IMR-90 (cell line): ENCODE results near the gene MUCL3. TPM values are rescaled to one million over a fixed set of nuclear protein-coding genes. Genes with fewer than 3 reads are reported as not detected.

Experiments
- ATAC-seq: fragments of 200-7000 bp; cut with Tn5 transposase; 2 replicates; pipeline ENCODE4 v1.9.1; 2020; ENCODE audit warnings: low read depth, mild to moderate bottlenecking, moderate library complexity
- BruUV-seq: library from RNA; stranded (reverse); fragments of 400-500 nt; replicated peaks from 2 replicates; lab custom pipeline; 2021; lab: Mats Ljungman, UMichigan
- CTCF ChIA-PET: fragments of 300-600 bp; formaldehyde crosslinking; extraction: SDS; loops from one replicate; lab custom pipeline; 2021; ENCODE audit warnings: antibody characterized with exemption; lab: Yijun Ruan, JAX
- POLR2A ChIA-PET: fragments of 300-600 bp; sonication (Branson Sonifier 250); formaldehyde crosslinking; loops from one replicate; lab custom pipeline; 2022; ENCODE audit warnings: antibody characterized with exemption; ENCODE audit not compliant: unreplicated experiment; lab: Charles Lee
- DNase-seq: peaks from one replicate; pipeline ENCODE4 v3.0.0; 2013
- H2AFZ ChIP-seq: replicated peaks from 2 replicates; pipeline ENCODE3; 2013; ENCODE audit warnings: low read length, mild to moderate bottlenecking; ENCODE audit not compliant: poor library complexity
- H2AK5ac ChIP-seq: 2 replicates; pipeline ENCODE4 v1.6.1; 2013; ENCODE audit warnings: low read depth, low read length, inconsistent platforms
- H2AK9ac ChIP-seq: replicated peaks from 2 replicates; pipeline ENCODE3; 2013; ENCODE audit warnings: mild to moderate bottlenecking, low read depth, low read length, moderate library complexity; ENCODE audit not compliant: poor library complexity
- H2BK120ac ChIP-seq: 2 replicates; pipeline ENCODE4 v1.6.1; 2013; ENCODE audit warnings: low read depth, low read length, inconsistent platforms
- H2BK15ac ChIP-seq: 3 replicates; pipeline ENCODE4 v1.6.1; 2013; ENCODE audit warnings: low read depth, low read length, inconsistent platforms
- H2BK20ac ChIP-seq: 2 replicates; pipeline ENCODE4 v1.6.1; 2013; ENCODE audit warnings: low read depth, mild to moderate bottlenecking, inconsistent platforms, low read length, moderate library complexity
- H2BK5ac ChIP-seq: 2 replicates; pipeline ENCODE4 v1.6.1; 2013; ENCODE audit warnings: mild to moderate bottlenecking, low read depth, low read length, inconsistent platforms; ENCODE audit not compliant: poor library complexity, severe bottlenecking
- H3K14ac ChIP-seq: replicated peaks from 2 replicates; pipeline ENCODE4 v1.6.1; 2013; ENCODE audit warnings: low read depth, low read length, inconsistent platforms
- H3K18ac ChIP-seq: 2 replicates; pipeline ENCODE4 v1.6.1; 2013; ENCODE audit warnings: low read depth, low read length, control low read depth
- H3K23ac ChIP-seq: 2 replicates; pipeline ENCODE4 v1.6.1; 2013; ENCODE audit warnings: low read depth, low read length, inconsistent platforms
- H3K27ac ChIP-seq: 2 replicates; pipeline ENCODE4 v1.5.1; 2013; ENCODE audit warnings: mild to moderate bottlenecking, control low read depth, low read length; ENCODE audit not compliant: insufficient read depth
- H3K27me3 ChIP-seq: 2 replicates; pipeline ENCODE4 v1.6.1; 2013; ENCODE audit warnings: low read length; ENCODE audit not compliant: control insufficient read depth, insufficient read depth
- H3K36me3 ChIP-seq: 2 replicates; pipeline ENCODE4 v1.6.1; 2013; ENCODE audit warnings: low read length, mixed read lengths; ENCODE audit not compliant: control insufficient read depth, insufficient read depth
- H3K4ac ChIP-seq: 2 replicates; pipeline ENCODE4 v1.6.1; 2013; ENCODE audit warnings: low read depth, low read length, inconsistent platforms
- H3K4me1 ChIP-seq: 2 replicates; pipeline ENCODE4 v1.6.1; 2013; ENCODE audit warnings: low read length, mixed read lengths; ENCODE audit not compliant: control insufficient read depth, insufficient read depth
- H3K4me2 ChIP-seq: 2 replicates; pipeline ENCODE4 v1.6.1; 2013; ENCODE audit warnings: low read depth, mild to moderate bottlenecking, control low read depth, low read length, moderate library complexity
- H3K4me3 ChIP-seq: 2 replicates; pipeline ENCODE4 v1.5.1; 2013; ENCODE audit warnings: low read depth, mild to moderate bottlenecking, control low read depth, low read length, moderate library complexity; ENCODE audit not compliant: insufficient read depth
- H3K56ac ChIP-seq: 2 replicates; pipeline ENCODE4 v1.6.1; 2013; ENCODE audit warnings: low read length, inconsistent platforms; ENCODE audit not compliant: insufficient read depth; ENCODE audit errors: extremely low read depth
- H3K79me1 ChIP-seq, 2 experiments: 2 replicates each; pipeline ENCODE4 v1.6.1; 2013; ENCODE audit warnings: low read length in 2 of 2, inconsistent platforms in 1 of 2, low read depth in 1 of 2
- H3K9ac ChIP-seq: 2 replicates; pipeline ENCODE4 v1.6.1; 2013; ENCODE audit warnings: low read depth, low read length, control low read depth
- H3K9me1 ChIP-seq: 2 replicates; pipeline ENCODE4 v1.6.1; 2013; ENCODE audit warnings: low read length, inconsistent platforms; ENCODE audit not compliant: insufficient read depth
- H3K9me3 ChIP-seq: 2 replicates; pipeline ENCODE4 v1.6.1; 2013; ENCODE audit warnings: low read length; ENCODE audit not compliant: control insufficient read depth, insufficient read depth
- H4K20me1 ChIP-seq: 2 replicates; pipeline ENCODE4 v1.6.1; 2013; ENCODE audit warnings: low read length, inconsistent platforms; ENCODE audit not compliant: insufficient read depth
- H4K5ac ChIP-seq: 2 replicates; pipeline ENCODE4 v1.6.1; 2013; ENCODE audit warnings: mild to moderate bottlenecking, low read depth, low read length, control low read depth
- H4K8ac ChIP-seq, 2 experiments: 2 replicates each; pipeline ENCODE4 v1.6.1; 2013; ENCODE audit warnings: low read depth in 2 of 2, low read length in 2 of 2, control low read depth in 1 of 2, inconsistent platforms in 1 of 2
- H4K91ac ChIP-seq: 2 replicates; pipeline ENCODE4 v1.6.1; 2013; ENCODE audit warnings: low read depth, low read length, inconsistent platforms; ENCODE audit not compliant: insufficient read depth
- BHLHE40 ChIP-seq: fragments of 150-350 bp; IDR thresholded peaks from 2 replicates; pipeline ENCODE4 v1.6.1; 2016; ENCODE audit warnings: mild to moderate bottlenecking, low read depth, low read length
- CEBPB ChIP-seq: IDR thresholded peaks from 2 replicates; pipeline ENCODE4 v1.6.1; 2012; ENCODE audit warnings: low read depth, low read length, improper control_type of control experiment
- CHD1 ChIP-seq: IDR thresholded peaks from 2 replicates; pipeline ENCODE4 v1.6.1; 2012; ENCODE audit warnings: low read depth, low read length, improper control_type of control experiment
- CTCF ChIP-seq: conservative IDR thresholded peaks from 2 replicates; pipeline ENCODE4 v1.5.1; 2012; ENCODE audit warnings: mild to moderate bottlenecking, low read depth, low read length, improper control_type of control experiment
- ELK1 ChIP-seq: fragments of 150-350 bp; IDR thresholded peaks from 2 replicates; pipeline ENCODE4 v1.6.1; 2016; ENCODE audit warnings: low read depth, mild to moderate bottlenecking, low read length, moderate library complexity, borderline replicate concordance
- MAFK ChIP-seq: IDR thresholded peaks from 2 replicates; pipeline ENCODE4 v1.6.1; 2012; ENCODE audit warnings: low read depth, low read length, improper control_type of control experiment
- MAZ ChIP-seq: IDR thresholded peaks from 2 replicates; pipeline ENCODE4 v1.6.1; 2012; ENCODE audit warnings: low read depth, mild to moderate bottlenecking, low read length, improper control_type of control experiment, moderate library complexity, borderline replicate concordance
- MXI1 ChIP-seq: IDR thresholded peaks from 2 replicates; pipeline ENCODE4 v1.6.1; 2012; ENCODE audit warnings: low read depth, mild to moderate bottlenecking, low read length, moderate library complexity, borderline replicate concordance
- POLR2A ChIP-seq: IDR thresholded peaks from 2 replicates; pipeline ENCODE4 v1.6.1; 2012; ENCODE audit warnings: mild to moderate bottlenecking, low read depth, low read length
- RAD21 ChIP-seq: IDR thresholded peaks from 2 replicates; pipeline ENCODE4 v1.6.1; 2012; ENCODE audit warnings: low read length, improper control_type of control experiment
- RCOR1 ChIP-seq: IDR thresholded peaks from 2 replicates; pipeline ENCODE4 v1.6.1; 2012; ENCODE audit warnings: mild to moderate bottlenecking, low read length, improper control_type of control experiment; ENCODE audit not compliant: insufficient replicate concordance
- RFX5 ChIP-seq: IDR thresholded peaks from 2 replicates; pipeline ENCODE4 v1.8.0; 2012; ENCODE audit warnings: low read depth, mild to moderate bottlenecking, low read length, moderate library complexity
- SMC3 ChIP-seq: fragments of 150-350 bp; IDR thresholded peaks from 2 replicates; pipeline ENCODE4 v1.6.1; 2016; ENCODE audit warnings: low read depth, mild to moderate bottlenecking, antibody characterized with exemption, low read length, moderate library complexity
- USF2 ChIP-seq: fragments of 150-350 bp; IDR thresholded peaks from 2 replicates; pipeline ENCODE4 v1.6.1; 2017; ENCODE audit warnings: mild to moderate bottlenecking, antibody characterized with exemption, low read length, low read depth
- WGBS, 2 experiments: methylation state at CpG; one replicate each; pipeline versions ENCODE4 v1.1.5 to v1.1.7; 2013; ENCODE audit warnings: missing lambda C conversion rate in 2 of 2; ENCODE audit not compliant: insufficient read length in 1 of 2; ENCODE audit errors: extremely low coverage in 2 of 2; 5-methylcytosine and 5-hydroxymethylcytosine counted together
- dilution Hi-C: fragments of 300-500 bp; cut with HindIII; formaldehyde crosslinking; loops from one replicate; pipeline ENCODE4 v1.14.3; 2018; ENCODE audit warnings: low sequenced_read_pairs; ENCODE audit not compliant: unreplicated experiment
- in situ Hi-C: fragments of 300-500 bp; cut with MboI; formaldehyde crosslinking; loops from 3 replicates; pipeline ENCODE4 v1.14.3; 2019; ENCODE audit warnings: low sequenced_read_pairs, inconsistent platforms, mixed read lengths
- intact Hi-C: fragments of 100-400 bp; cut with micrococcal nuclease; formaldehyde crosslinking; loops from 2 replicates; pipeline ENCODE4 v1.10.0; 2022
- polyA plus RNA-seq, 3 experiments: library from polyadenylated mRNA; depleted of rRNA; stranded (reverse); fragments of >200 nt; gene quantifications; 2 replicates each; pipeline ENCODE4 v1.2.3, GENCODE V29; 2012; ENCODE audit warnings: low replicate concordance in 1 of 3
- total RNA-seq: library from RNA; depleted of rRNA; stranded (reverse); fragments of >200 nt; gene quantifications from 2 replicates; pipeline ENCODE4 v1.2.3, GENCODE V29; 2012

MUCL3 gene
- total and polyA plus RNA-seq, 2 of the 4 experiments (the other 2 are of a cell fraction) = not detected

- no TSS peak for BruUV-seq
- no peak within 1 kb of the TSS for H2BK120ac ChIP-seq
- WGBS, 2 experiments = no CpG with 5 or more reads among the region's 7 CpGs
- no peak within 1 kb of the TSS for H3K14ac ChIP-seq
- no peaks in the 10 kb centered on the region for H3K9me1 ChIP-seq
- H2AK5ac ChIP-seq = no peak within 1 kb of the TSS
- no peak within 1 kb of the TSS for H3K9ac ChIP-seq
- H2BK15ac ChIP-seq = no peak within 1 kb of the TSS
- H3K18ac ChIP-seq = no peak within 1 kb of the TSS
- no peak within 1 kb of the TSS for H3K4me3 ChIP-seq
- no peak for DNase-seq
- no peaks in the 10 kb centered on the region for H3K79me1 ChIP-seq
- TF ChIP-seq MAZ = no peak
- no peak for TF ChIP-seq POLR2A
- no peak for TF ChIP-seq CHD1
- TF ChIP-seq RFX5 = no peak
- no peak for TF ChIP-seq MAFK
- no peak for TF ChIP-seq RAD21
- TF ChIP-seq CTCF = no peak
- TF ChIP-seq SMC3 = no peak
- TF ChIP-seq CEBPB = no peak
- TF ChIP-seq BHLHE40 = no peak
- TF ChIP-seq USF2 = no peak
- TF ChIP-seq MXI1 = no peak
- TF ChIP-seq ELK1 = no peak
- no peak for TF ChIP-seq RCOR1
- no peak within 1 kb of the TSS for H2AFZ ChIP-seq
- in situ Hi-C loops (no loop called here), dilution Hi-C loops (no loop called here), intact Hi-C loops (no loop called here)
- no peak within 1 kb of the TSS for H4K91ac ChIP-seq
- H3K27ac ChIP-seq = no peak within 1 kb of the TSS
- no peak within 1 kb of the TSS for H2AK9ac ChIP-seq
- H3K4ac ChIP-seq = no peak within 1 kb of the TSS
- POLR2A ChIA-PET = no interaction called here
- no peak within 1 kb of the TSS for H3K4me2 ChIP-seq
- H4K5ac ChIP-seq = no peak within 1 kb of the TSS
- no peaks in the 10 kb centered on the region for H4K20me1 ChIP-seq
- no peak within 1 kb of the TSS for H2BK20ac ChIP-seq
- no peak within 1 kb of the TSS for H2BK5ac ChIP-seq
- no peak for ATAC-seq
- peaks cover 4% of the 10 kb centered on the region for H3K9me3 ChIP-seq
- CTCF ChIA-PET = interaction anchor here (0.9 kb wide), 2 partner anchors 16 to 139 kb away, joined by 3 read pairs; no protein-coding TSS in a partner anchor
- H3K4me1 ChIP-seq = no peaks in the 10 kb centered on the region
- no peak within 1 kb of the TSS for H3K56ac ChIP-seq
- H3K27me3 ChIP-seq = peaks cover 35% of the 10 kb centered on the region
- H3K36me3 ChIP-seq = no peaks in the 10 kb centered on the region; the same call in 1 of the 2 replicates
- no peak within 1 kb of the TSS for H4K8ac ChIP-seq
- no peak within 1 kb of the TSS for H3K23ac ChIP-seq
These were observed 8.7 kb upstream of the MUCL3 start, which contains the start of gene SFTA2 for GRCh38 chr6:30931969-30932645. Gene SFTA2 (minus strand): TSS chr6:30932170. CDS start chr6:30932096, 74 bp downstream.
